ENCODE results near the gene SUCO. TPM values are rescaled to one million over a fixed set of nuclear protein-coding genes. Genes with fewer than 3 reads are reported as not detected.

The SUCO gene
- total and polyA plus RNA-seq, 2 of the 13 experiments (the other 11 are each of a cell fraction or from before 2014, with no cell fraction given): 12.6 to 25.5 TPM

GRCh38 chr1:172629638-172630037 is 96.7 kb downstream of the SUCO start:
- ChIA-PET POLR2A (no interaction called here), CTCF (ENCODE audit: low intra/inter-chr PET ratio, low total read pairs) (no interaction called here)
- FAIRE-seq (no peak), DNase-seq (ENCODE audit: low spot score) (no peak), ATAC-seq (no peak)
- TF ChIP-seq PRPF4 (IDR thresholded peaks at IDR 0.05; ENCODE audit: low read depth, low read length, poor library complexity, severe bottlenecking) (no peak), ZSCAN12 (CRISPR knock-in tag; IDR thresholded peaks at IDR 0.05) (no peak), CENPX (CRISPR knock-in tag; IDR thresholded peaks at IDR 0.05) (no peak), JDP2 (CRISPR knock-in tag; IDR thresholded peaks at IDR 0.05; ENCODE audit: borderline replicate concordance) (no peak), ZMYM2 (CRISPR knock-in tag; IDR thresholded peaks at IDR 0.05) (no peak), NR2C2 (CRISPR knock-in tag; IDR thresholded peaks at IDR 0.05; ENCODE audit: borderline replicate concordance) (no peak), KDM5A (IDR thresholded peaks at IDR 0.05; ENCODE audit: borderline replicate concordance, low read length) (no peak), MTF2 (CRISPR knock-in tag; IDR thresholded peaks at IDR 0.05; ENCODE audit: borderline replicate concordance) (no peak), KLF11 (CRISPR knock-in tag; IDR thresholded peaks at IDR 0.05) (no peak), RAD21 (CRISPR knock-in tag; IDR thresholded peaks at IDR 0.05) (no peak), DRAP1 (CRISPR knock-in tag; IDR thresholded peaks at IDR 0.05) (no peak)
- no TSS peak for BruUV-seq (replicated peaks)
- Histone ChIP-seq H2AFZ (ENCODE audit: low read length) (no peak overlapping the region), H3K9ac (ENCODE audit: insufficient read depth, low read depth, low read length) (no peak overlapping the region), H3K4me2 (ENCODE audit: low read depth, low read length) (no peak overlapping the region), H3K9me3 (ENCODE audit: low read length) (no peaks in the 10 kb centered on the region), H3K36me3 (replicated peaks in 1 of 2; ENCODE audit: control insufficient read depth in 1 of 2, insufficient read depth in 2 of 2, low read length in 2 of 2) (no peaks in the 10 kb centered on the region), H3K27ac (ENCODE audit: extremely low read length, insufficient read depth, low read length) (no peak overlapping the region), H3K4me3 (replicated peaks in 1 of 3; ENCODE audit: insufficient read depth in 1 of 3, low read depth in 2 of 3, low read length in 3 of 3) (no peak overlapping the region), H3K27me3 (ENCODE audit: control insufficient read depth in 1 of 2, insufficient read depth in 2 of 2, low read length in 2 of 2) (no peaks in the 10 kb centered on the region), H3K79me2 (ENCODE audit: insufficient read depth, low read length) (no peaks in the 10 kb centered on the region), H4K20me1 (ENCODE audit: insufficient read depth, low read length) (no peaks in the 10 kb centered on the region), H3K4me1 (ENCODE audit: insufficient read depth, low read length) (peaks cover 36% of the 10 kb centered on the region)
- WGBS (ENCODE audit: low lambda C conversion rate): 92% methylated on average over 2 of the region's 2 CpGs
- intact Hi-C loops (cut with micrococcal nuclease; ENCODE audit: unreplicated experiment): no loop called here
- in situ Hi-C loops (cut with HindIII; ENCODE audit: extremely low pct_ligation_motif_present, low pct_unique_long_range_greater_than_20kb): no loop called here

Data from HepG2 (cell line).